Measurements from ENCODE around the gene MDK. TPM values are rescaled to one million over a fixed set of nuclear protein-coding genes. Genes with fewer than 3 reads are reported as not detected.

MDK gene, protein sequence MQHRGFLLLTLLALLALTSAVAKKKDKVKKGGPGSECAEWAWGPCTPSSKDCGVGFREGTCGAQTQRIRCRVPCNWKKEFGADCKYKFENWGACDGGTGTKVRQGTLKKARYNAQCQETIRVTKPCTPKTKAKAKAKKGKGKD
- 1 to 10 TPM; 1.4 to 6.3 (median 2.4) TPM for total RNA-seq
- 1 to 10 TPM; 1.2 to 2.0 (median 1.8) TPM for polyA plus RNA-seq
- long read RNA-seq, donor 1, partial matches to known transcripts, result 0 of 3 reads
- long read RNA-seq, donor 1, other reads (novel, unspliced or antisense), result 0 of 3 reads
- long read RNA-seq, donor 2, partial matches to known transcripts, result 0 of 2 reads
- long read RNA-seq, donor 2, other reads (novel, unspliced or antisense), result 0 of 2 reads

DNA sequence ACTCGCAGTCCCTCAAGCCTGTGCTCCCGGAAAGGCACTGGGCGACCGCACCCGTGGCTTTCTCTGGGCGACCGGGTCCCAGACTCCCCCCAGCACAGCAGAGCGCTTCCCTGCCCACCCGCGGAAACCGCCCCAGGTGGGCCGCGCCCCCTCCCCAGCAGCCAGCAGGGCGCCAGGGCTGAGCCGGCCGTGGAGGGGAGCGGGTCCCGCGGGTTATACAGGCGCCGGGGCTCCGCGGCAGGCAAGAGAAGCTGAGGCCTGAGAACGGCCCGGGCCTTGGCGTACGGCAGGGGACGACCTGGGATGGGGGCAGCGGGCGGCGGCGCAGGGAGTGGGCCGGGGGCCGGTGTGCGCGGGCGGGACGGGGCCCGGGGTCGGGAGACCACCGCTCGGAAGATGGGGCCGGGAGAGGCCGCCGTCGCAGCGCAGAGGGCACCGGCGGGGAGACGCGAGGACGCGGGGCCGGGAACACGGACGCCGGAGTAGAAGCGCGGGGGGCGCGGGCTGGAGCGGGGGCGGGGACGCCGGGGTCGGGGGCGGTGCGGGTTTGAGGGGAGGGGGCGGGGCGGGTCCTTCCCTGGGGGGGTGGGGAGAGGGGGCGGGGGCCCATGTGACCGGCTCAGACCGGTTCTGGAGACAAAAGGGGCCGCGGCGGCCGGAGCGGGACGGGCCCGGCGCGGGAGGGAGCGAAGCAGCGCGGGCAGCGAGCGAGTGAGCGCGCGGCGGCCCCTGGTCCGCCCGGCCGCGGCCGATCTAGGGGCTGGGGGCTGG is at the start of gene MDK:
MDK (plus strand) TSS at position 622 of the 771 bp plus-strand sequence. CDS start 389 bp downstream, outside the sequence.
- peaks cover 14% of the 10 kb centered on the region for H3K4me1 ChIP-seq
- TF ChIP-seq, protein P1, sequence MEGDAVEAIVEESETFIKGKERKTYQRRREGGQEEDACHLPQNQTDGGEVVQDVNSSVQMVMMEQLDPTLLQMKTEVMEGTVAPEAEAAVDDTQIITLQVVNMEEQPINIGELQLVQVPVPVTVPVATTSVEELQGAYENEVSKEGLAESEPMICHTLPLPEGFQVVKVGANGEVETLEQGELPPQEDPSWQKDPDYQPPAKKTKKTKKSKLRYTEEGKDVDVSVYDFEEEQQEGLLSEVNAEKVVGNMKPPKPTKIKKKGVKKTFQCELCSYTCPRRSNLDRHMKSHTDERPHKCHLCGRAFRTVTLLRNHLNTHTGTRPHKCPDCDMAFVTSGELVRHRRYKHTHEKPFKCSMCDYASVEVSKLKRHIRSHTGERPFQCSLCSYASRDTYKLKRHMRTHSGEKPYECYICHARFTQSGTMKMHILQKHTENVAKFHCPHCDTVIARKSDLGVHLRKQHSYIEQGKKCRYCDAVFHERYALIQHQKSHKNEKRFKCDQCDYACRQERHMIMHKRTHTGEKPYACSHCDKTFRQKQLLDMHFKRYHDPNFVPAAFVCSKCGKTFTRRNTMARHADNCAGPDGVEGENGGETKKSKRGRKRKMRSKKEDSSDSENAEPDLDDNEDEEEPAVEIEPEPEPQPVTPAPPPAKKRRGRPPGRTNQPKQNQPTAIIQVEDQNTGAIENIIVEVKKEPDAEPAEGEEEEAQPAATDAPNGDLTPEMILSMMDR (IDR thresholded peaks at IDR 0.05), result no peak
- H3K4me3 ChIP-seq, result peak within 1 kb of the TSS; percentile 70
- ATAC-seq (peak; percentile 10 to 24 (median 20)), DNase-seq (peak in 1 of 2 donors; percentile 64)
- peak within 1 kb of the TSS; percentile 3 for H3K27ac ChIP-seq
- no peaks in the 10 kb centered on the region for H3K9me3 ChIP-seq
- H3K27me3 ChIP-seq (ENCODE audit: insufficient read depth in 3 of 3, low read length in 2 of 3), result peaks cover 0 to 27% (median 15%) of the 10 kb centered on the region in 3 donors
- intact Hi-C loops (cut with DNase I), result no loop called here
- 0 to 2% (median 1%) methylated on average over 32 to 88 of the region's 96 CpGs for whole genome bisulfite sequencing, 3 donors
- peaks cover 5 to 28% of the 10 kb centered on the region in 2 donors for H3K36me3 ChIP-seq (ENCODE audit: insufficient read depth in 1 of 2, low read depth in 1 of 2)

DNA sequence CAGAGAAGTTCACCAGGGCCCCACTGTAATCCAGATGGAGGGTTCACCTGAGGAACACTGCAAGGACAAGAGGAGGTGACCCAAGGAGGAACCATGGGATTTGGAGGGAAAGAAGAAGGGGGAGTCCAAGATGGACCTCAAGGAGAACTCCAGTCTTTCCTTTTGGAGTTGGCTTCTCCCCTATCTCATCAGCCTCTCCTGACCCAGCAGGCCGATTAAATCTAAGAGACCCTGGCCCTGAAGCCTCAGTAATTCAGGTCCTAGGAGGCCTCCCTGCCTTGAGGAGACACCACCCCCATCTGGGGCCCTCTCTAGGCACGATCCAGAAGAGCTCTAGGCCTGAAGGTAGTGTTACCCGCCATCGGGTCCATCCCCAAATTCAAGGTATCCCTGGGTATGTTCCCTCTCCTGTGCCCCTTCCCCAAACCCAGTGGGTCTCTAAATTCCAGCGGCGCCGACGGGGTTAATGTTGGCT is 49.3 kb upstream of the MDK start:
- H3K27ac ChIP-seq, result no peak overlapping the region
- intact Hi-C loops (cut with DNase I), result loop anchor here in 1 of 2 donors (10.0 kb wide), 1 partner anchor 207 kb away; the partner anchor contains the start of gene PHF21A
- no peaks in the 10 kb centered on the region for H3K36me3 ChIP-seq (ENCODE audit: insufficient read depth in 1 of 2, low read depth in 1 of 2)
- H3K9me3 ChIP-seq, result no peaks in the 10 kb centered on the region
- peak overlapping the region; percentile 62 for H3K4me3 ChIP-seq
- H3K4me1 ChIP-seq, result no peaks in the 10 kb centered on the region
- ATAC-seq, result no peak
- peaks cover 4 to 59% (median 15%) of the 10 kb centered on the region in 3 donors for H3K27me3 ChIP-seq (ENCODE audit: insufficient read depth in 3 of 3, low read length in 2 of 3)
- DNase-seq, result no peak
- TF ChIP-seq, protein P1 (IDR thresholded peaks at IDR 0.05), result no peak
- WGBS, 3 donors, result 33 to 42% (median 33%) methylated on average over 8 of the region's 8 CpGs

DNA sequence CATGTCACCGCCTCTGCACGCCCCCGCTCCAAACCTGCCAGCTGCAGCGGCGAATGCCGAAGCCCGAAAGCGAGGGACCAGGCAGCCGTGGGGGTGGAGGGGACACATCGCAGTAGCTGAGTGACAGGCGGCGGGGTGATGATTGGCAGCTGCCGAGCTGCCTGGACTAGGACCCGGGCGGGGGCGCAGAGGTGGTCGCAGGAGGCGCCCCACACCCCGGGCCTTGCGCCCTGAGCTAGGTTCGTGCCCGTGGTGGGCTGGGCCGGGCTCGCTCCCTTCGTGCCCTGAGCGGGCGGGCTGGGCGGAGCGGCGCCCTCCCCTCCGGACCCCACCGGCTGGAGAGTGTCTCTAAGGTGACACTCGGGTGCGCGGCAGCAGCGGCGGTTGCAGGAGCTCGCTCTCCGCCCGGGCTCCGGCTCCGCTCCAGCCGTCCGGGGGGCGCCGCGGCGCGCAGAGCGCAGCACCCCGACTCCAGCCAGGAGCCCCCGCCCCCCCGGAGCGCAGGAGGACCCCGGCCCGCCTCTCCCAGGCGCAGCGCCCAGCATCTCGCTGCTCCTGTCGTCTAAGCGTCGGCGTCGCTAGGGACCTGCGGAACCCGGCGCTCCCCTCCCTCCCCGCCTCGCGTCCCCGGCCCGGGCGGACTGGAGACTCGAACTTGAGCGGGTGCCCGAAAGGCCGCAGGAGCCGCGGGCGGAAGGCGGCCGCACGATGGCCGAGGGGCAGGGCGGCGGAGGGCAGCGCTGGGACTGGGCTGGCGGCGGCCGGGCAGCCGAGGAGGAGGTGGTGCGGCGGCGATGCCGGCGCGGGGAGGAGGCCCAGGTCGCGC is 48.7 kb upstream of the MDK start:
- DNase-seq (no peak), ATAC-seq (peak; percentile 6 to 45 (median 37))
- H3K4me1 ChIP-seq, result no peaks in the 10 kb centered on the region
- H3K9me3 ChIP-seq, result no peaks in the 10 kb centered on the region
- H3K27me3 ChIP-seq (ENCODE audit: insufficient read depth in 3 of 3, low read length in 2 of 3), result peaks cover 4 to 59% (median 15%) of the 10 kb centered on the region in 3 donors
- H3K4me3 ChIP-seq, result peak overlapping the region; percentile 62
- H3K27ac ChIP-seq, result no peak overlapping the region
- intact Hi-C loops (cut with DNase I), result loop anchor here in 1 of 2 donors (10.0 kb wide), 1 partner anchor 208 kb away; the partner anchor contains the start of gene PHF21A
- no peaks in the 10 kb centered on the region for H3K36me3 ChIP-seq (ENCODE audit: insufficient read depth in 1 of 2, low read depth in 1 of 2)
- 1 to 3% (median 2%) methylated on average over 38 to 99 of the region's 99 CpGs for WGBS, 3 donors
- TF ChIP-seq, protein P1 (IDR thresholded peaks at IDR 0.05), result no peak

DNA sequence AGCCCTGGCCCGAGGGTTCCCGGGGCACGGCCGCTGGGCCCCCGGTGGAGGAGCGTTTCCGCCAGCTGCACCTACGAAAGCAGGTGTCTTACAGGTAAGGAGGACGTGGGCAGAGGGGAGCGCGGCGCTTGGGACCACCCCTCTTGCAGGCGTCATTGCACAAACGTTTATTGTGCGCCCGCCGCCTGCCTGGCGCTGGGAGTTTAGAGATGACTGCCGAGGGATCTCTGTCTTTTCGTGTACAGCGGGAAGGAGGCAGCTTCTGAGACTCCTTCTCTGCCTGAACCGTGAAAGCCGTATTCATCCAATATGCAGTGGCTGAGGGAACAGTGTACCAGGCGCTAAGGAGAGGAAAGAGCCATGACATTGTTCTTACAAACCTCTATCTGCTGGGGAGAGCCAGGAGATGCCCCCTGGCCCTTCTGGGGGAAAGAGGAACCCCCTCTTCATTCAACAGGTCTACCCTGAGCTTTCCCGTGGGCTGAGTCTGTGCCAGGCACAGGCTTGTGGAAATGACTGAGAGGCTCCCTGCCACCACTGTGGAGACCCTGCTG is 48.0 kb upstream of the MDK start:
- DNase-seq, result no peak
- intact Hi-C loops (cut with DNase I), result loop anchor here in 1 of 2 donors (10.0 kb wide), 1 partner anchor 209 kb away; the partner anchor contains the start of gene PHF21A
- peak in 1 of 4 donors; percentile 3 for ATAC-seq
- Histone ChIP-seq H3K36me3 (ENCODE audit: insufficient read depth in 1 of 2, low read depth in 1 of 2) (no peaks in the 10 kb centered on the region), H3K4me1 (peaks cover 5% of the 10 kb centered on the region), H3K9me3 (no peaks in the 10 kb centered on the region), H3K4me3 (peak overlapping the region; percentile 62), H3K27ac (no peak overlapping the region), H3K27me3 (ENCODE audit: insufficient read depth in 3 of 3, low read length in 2 of 3) (peaks cover 4 to 54% (median 15%) of the 10 kb centered on the region in 3 donors)
- WGBS, 3 donors, result 18 to 26% (median 22%) methylated on average over 25 of the region's 25 CpGs
- TF ChIP-seq, protein P1 (IDR thresholded peaks at IDR 0.05), result no peak
